ENCODE results near the gene SLC38A6. TPM values are rescaled to one million over a fixed set of nuclear protein-coding genes. Genes with fewer than 3 reads are reported as not detected.

Gene SLC38A6
- total RNA-seq, 2 experiments from 2014 or later = 15.8 to 16.8 TPM

- Histone ChIP-seq H3K79me2 (ENCODE audit: insufficient read depth, low read depth, low read length) (no peaks in the 10 kb centered on the region), H3K4me1 (ENCODE audit: insufficient read depth, low read length, poor library complexity, severe bottlenecking) (peaks cover 20% of the 10 kb centered on the region), H3K4me2 (ENCODE audit: low read length) (0 out of 2 replicates have a peak overlapping the region, but pooled peaks have one; percentile 11)
Observed at GRCh38 chr14:61025251-61026223, 44.5 kb downstream of the SLC38A6 start.

GRCh38 chr14:61026526-61026925 lies 45.5 kb downstream of the SLC38A6 start:
- no peak for DNase-seq (ENCODE audit: low spot score)
- H3K4me1 ChIP-seq (ENCODE audit: insufficient read depth, low read length, poor library complexity, severe bottlenecking) = peaks cover 29% of the 10 kb centered on the region
- BruUV-seq (replicated peaks) = no TSS peak

More at GRCh38 chr14:61025251-61026223, 44.5 kb downstream of the SLC38A6 start:
- no peak overlapping the region for H3K27ac ChIP-seq (ENCODE audit: low read depth, low read length, poor library complexity, severe bottlenecking)
- ChIA-PET CTCF (ENCODE audit: unreplicated experiment) (no interaction called here), POLR2A (interaction anchor here (0.8 kb wide), 1 partner anchor 759 kb away, joined by 4 read pairs; no protein-coding TSS in a partner anchor)
- intact Hi-C loops (cut with micrococcal nuclease; ENCODE audit: unreplicated experiment) = loop anchor here (1.0 to 10.0 kb wide), 4 partner anchors 227 to 400 kb away; partner anchors contain the start of gene MNAT1
- H3K9me3 ChIP-seq (ENCODE audit: low read length) = no peaks in the 10 kb centered on the region
- no peaks in the 10 kb centered on the region for H4K20me1 ChIP-seq (ENCODE audit: insufficient read depth, low read length)
- DNase-seq (ENCODE audit: low spot score) = peak; percentile 81
- BruUV-seq (replicated peaks) = no TSS peak
- no peak overlapping the region for H2AFZ ChIP-seq (ENCODE audit: low read length)
- H3K36me3 ChIP-seq (ENCODE audit: insufficient read depth, low read length) = no peaks in the 10 kb centered on the region
- H3K4me3 ChIP-seq (ENCODE audit: low read depth, low read length, poor library complexity, severe bottlenecking) = no peak overlapping the region
- peak; percentile 99 for TF ChIP-seq CTCF (conservative IDR thresholded peaks at IDR 0.05; ENCODE audit: low read length)
- no peak for TF ChIP-seq EZH2phosphoT487 (IDR thresholded peaks at IDR 0.05; ENCODE audit: borderline replicate concordance, low read depth, low read length)
- H3K9me2 ChIP-seq (ENCODE audit: insufficient read depth, low read length) = no peaks in the 10 kb centered on the region

More at GRCh38 chr14:61026526-61026925, 45.5 kb downstream of the SLC38A6 start:
- H3K9me3 ChIP-seq (ENCODE audit: low read length) = no peaks in the 10 kb centered on the region
- no peaks in the 10 kb centered on the region for H4K20me1 ChIP-seq (ENCODE audit: insufficient read depth, low read length)
- no peak overlapping the region for H3K27ac ChIP-seq (ENCODE audit: low read depth, low read length, poor library complexity, severe bottlenecking)
- no peak overlapping the region for H2AFZ ChIP-seq (ENCODE audit: low read length)
- no peaks in the 10 kb centered on the region for H3K79me2 ChIP-seq (ENCODE audit: insufficient read depth, low read depth, low read length)
- H3K4me2 ChIP-seq (ENCODE audit: low read length) = no peak overlapping the region
- intact Hi-C loops (cut with micrococcal nuclease; ENCODE audit: unreplicated experiment) = loop anchor here (10.0 kb wide), 1 partner anchor 292 kb away; the partner anchor contains the start of gene MNAT1
- ChIA-PET CTCF (ENCODE audit: unreplicated experiment) (no interaction called here), POLR2A (interaction anchor here (0.6 to 1.4 kb wide), 3 partner anchors 58 to 467 kb away, joined by 3 to 4 read pairs (median 4); no protein-coding TSS in a partner anchor)
- no peak for TF ChIP-seq CTCF (conservative IDR thresholded peaks at IDR 0.05; ENCODE audit: low read length)
- no peak for TF ChIP-seq EZH2phosphoT487 (IDR thresholded peaks at IDR 0.05; ENCODE audit: borderline replicate concordance, low read depth, low read length)
- H3K9me2 ChIP-seq (ENCODE audit: insufficient read depth, low read length) = no peaks in the 10 kb centered on the region; the same call in 1 of the 2 replicates
- no peaks in the 10 kb centered on the region for H3K36me3 ChIP-seq (ENCODE audit: insufficient read depth, low read length)
- H3K4me3 ChIP-seq (ENCODE audit: low read depth, low read length, poor library complexity, severe bottlenecking) = no peak overlapping the region
